Uterus (tissue), 2 donors: ENCODE measurements around the gene ZNF512B.
"Not testable (repeated sequence)": the region's sequence is repeated elsewhere in the genome, so short reads cannot be mapped to it uniquely, and the experiment has no call there.

Source experiments
- POLR2A ChIP-seq, 2 donors: fragments of 450-650 bp; IDR thresholded peaks; one replicate each; pipeline ENCODE4 v1.6.1; 2016; ENCODE audit warnings: antibody characterized with exemption in 2 of 2, mild to moderate bottlenecking in 1 of 2, moderate library complexity in 1 of 2
- TF ChIP-seq, protein P1 (sequence below), 4 experiments: fragments of 200-600 bp in 2 of 4; fragments of 450-650 bp in 2 of 4; sonication (generic) in 2 of 4; IDR thresholded peaks; one replicate each; pipeline ENCODE4 v1.5.1; 2016 to 2019; ENCODE audit warnings: antibody characterized with exemption in 4 of 4, mild to moderate bottlenecking in 2 of 4, moderate library complexity in 1 of 4

DNA sequence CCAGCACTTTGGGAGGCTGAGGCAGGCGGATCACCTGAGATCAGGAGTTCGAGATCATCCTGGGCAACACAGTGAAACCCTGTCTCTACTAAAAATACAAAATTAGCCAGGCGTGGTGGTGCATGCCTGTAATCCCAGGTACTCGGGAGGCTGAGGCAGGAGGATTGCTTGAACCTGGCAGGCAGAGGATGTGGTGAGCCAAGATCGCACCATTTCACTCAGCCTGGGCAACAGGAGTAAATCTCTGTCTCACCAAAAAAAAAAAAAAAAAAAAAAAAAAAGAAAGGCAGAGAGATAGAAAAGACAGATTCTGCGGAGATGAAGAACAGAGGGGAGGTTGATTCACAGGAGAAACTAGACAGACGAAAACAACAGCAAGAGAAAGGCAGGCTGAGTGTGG is 6.8 kb upstream of the ZNF512B start:
- TF ChIP-seq, protein P1, sequence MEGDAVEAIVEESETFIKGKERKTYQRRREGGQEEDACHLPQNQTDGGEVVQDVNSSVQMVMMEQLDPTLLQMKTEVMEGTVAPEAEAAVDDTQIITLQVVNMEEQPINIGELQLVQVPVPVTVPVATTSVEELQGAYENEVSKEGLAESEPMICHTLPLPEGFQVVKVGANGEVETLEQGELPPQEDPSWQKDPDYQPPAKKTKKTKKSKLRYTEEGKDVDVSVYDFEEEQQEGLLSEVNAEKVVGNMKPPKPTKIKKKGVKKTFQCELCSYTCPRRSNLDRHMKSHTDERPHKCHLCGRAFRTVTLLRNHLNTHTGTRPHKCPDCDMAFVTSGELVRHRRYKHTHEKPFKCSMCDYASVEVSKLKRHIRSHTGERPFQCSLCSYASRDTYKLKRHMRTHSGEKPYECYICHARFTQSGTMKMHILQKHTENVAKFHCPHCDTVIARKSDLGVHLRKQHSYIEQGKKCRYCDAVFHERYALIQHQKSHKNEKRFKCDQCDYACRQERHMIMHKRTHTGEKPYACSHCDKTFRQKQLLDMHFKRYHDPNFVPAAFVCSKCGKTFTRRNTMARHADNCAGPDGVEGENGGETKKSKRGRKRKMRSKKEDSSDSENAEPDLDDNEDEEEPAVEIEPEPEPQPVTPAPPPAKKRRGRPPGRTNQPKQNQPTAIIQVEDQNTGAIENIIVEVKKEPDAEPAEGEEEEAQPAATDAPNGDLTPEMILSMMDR (IDR thresholded peaks at IDR 0.05) = not testable (repeated sequence)
- not testable (repeated sequence) for TF ChIP-seq POLR2A (IDR thresholded peaks at IDR 0.05)
